H9 (cell line): ENCODE measurements around the gene AXIN2. TPM values are rescaled to one million over a fixed set of nuclear protein-coding genes. Genes with fewer than 3 reads are reported as not detected.

Source experiments
- DNase-seq: peaks from one replicate; pipeline ENCODE4 v3.0.0-alpha.2; 2017
- H2AFZ ChIP-seq: one replicate; pipeline ENCODE4 v1.6.1; 2013; ENCODE audit warnings: mild to moderate bottlenecking, low read length, control low read depth, moderate library complexity
- H2AK5ac ChIP-seq: 2 replicates; pipeline ENCODE4 v1.6.1; 2013; ENCODE audit warnings: low read length, control low read depth, mixed read lengths; ENCODE audit not compliant: insufficient read length
- H2BK120ac ChIP-seq: one replicate; pipeline ENCODE4 v1.6.1; 2013; ENCODE audit warnings: low read depth, mild to moderate bottlenecking, low read length, control low read depth, inconsistent platforms; ENCODE audit not compliant: poor library complexity, severe bottlenecking
- H2BK12ac ChIP-seq: 2 replicates; pipeline ENCODE4 v1.6.1; 2013; ENCODE audit warnings: low read length, control low read depth, mixed read lengths, low read depth; ENCODE audit not compliant: insufficient read length
- H2BK15ac ChIP-seq: 2 replicates; pipeline ENCODE4 v1.6.1; 2013; ENCODE audit warnings: low read depth, low read length, control low read depth
- H2BK20ac ChIP-seq: one replicate; pipeline ENCODE4 v1.6.1; 2013; ENCODE audit warnings: low read depth, mild to moderate bottlenecking, low read length, control low read depth, inconsistent platforms; ENCODE audit not compliant: poor library complexity, severe bottlenecking
- H2BK5ac ChIP-seq: 2 replicates; pipeline ENCODE4 v1.6.1; 2013; ENCODE audit warnings: low read length, control low read depth, mixed read lengths; ENCODE audit not compliant: insufficient read length
- H3K14ac ChIP-seq: 2 replicates; pipeline ENCODE4 v1.6.1; 2013; ENCODE audit warnings: low read length, control low read depth; ENCODE audit not compliant: insufficient read depth
- H3K18ac ChIP-seq: 2 replicates; pipeline ENCODE4 v1.6.1; 2013; ENCODE audit warnings: low read depth, mild to moderate bottlenecking, mixed read lengths, low read length, control low read depth; ENCODE audit not compliant: insufficient read length
- H3K23ac ChIP-seq: 2 replicates; pipeline ENCODE4 v1.6.1; 2013; ENCODE audit warnings: low read length, control low read depth, mixed read lengths, low read depth; ENCODE audit not compliant: insufficient read length
- H3K23me2 ChIP-seq: 2 replicates; pipeline ENCODE4 v1.6.1; 2013; ENCODE audit warnings: low read depth, mild to moderate bottlenecking, mixed read lengths, low read length, control low read depth; ENCODE audit not compliant: insufficient read length, poor library complexity, severe bottlenecking
- H3K27ac ChIP-seq: 2 replicates; pipeline ENCODE4 v1.5.1; 2013; ENCODE audit warnings: low read length, control low read depth, mixed read lengths, low read depth; ENCODE audit not compliant: insufficient read length
- H3K27me3 ChIP-seq: 2 replicates; pipeline ENCODE4 v1.6.1; 2013; ENCODE audit warnings: low read length, control low read depth, inconsistent platforms; ENCODE audit not compliant: insufficient read depth
- H3K4ac ChIP-seq: 2 replicates; pipeline ENCODE4 v1.6.1; 2013; ENCODE audit warnings: low read depth, mild to moderate bottlenecking, control low read depth, inconsistent platforms, low read length, moderate library complexity
- H3K4me1 ChIP-seq: 2 replicates; pipeline ENCODE4 v1.6.1; 2013; ENCODE audit warnings: low read length, control low read depth, inconsistent platforms; ENCODE audit not compliant: insufficient read depth
- H3K4me2 ChIP-seq: 2 replicates; pipeline ENCODE4 v1.6.1; 2013; ENCODE audit warnings: low read length, control low read depth, mixed read lengths; ENCODE audit not compliant: insufficient read length, insufficient read depth
- H3K56ac ChIP-seq: 2 replicates; pipeline ENCODE4 v1.6.1; 2013; ENCODE audit warnings: low read depth, mild to moderate bottlenecking, mixed read lengths, low read length, control low read depth; ENCODE audit not compliant: insufficient read length
- H3K79me1 ChIP-seq: 2 replicates; pipeline ENCODE4 v1.6.1; 2013; ENCODE audit warnings: low read depth, mild to moderate bottlenecking, moderate library complexity, low read length, control low read depth, inconsistent platforms; ENCODE audit not compliant: insufficient read depth, poor library complexity, severe bottlenecking
- H3K79me2 ChIP-seq: 2 replicates; pipeline ENCODE4 v1.6.1; 2013; ENCODE audit warnings: low read length, control low read depth, inconsistent platforms; ENCODE audit not compliant: insufficient read depth
- H3K9ac ChIP-seq: 2 replicates; pipeline ENCODE4 v1.6.1; 2013; ENCODE audit warnings: low read length, control low read depth, mixed read lengths; ENCODE audit not compliant: insufficient read length; ENCODE audit errors: extremely low read depth
- H3K9me3 ChIP-seq: one replicate; pipeline ENCODE4 v1.6.1; 2013; ENCODE audit warnings: low read depth, low read length, inconsistent platforms; ENCODE audit not compliant: control insufficient read depth
- H3T11ph ChIP-seq: one replicate; pipeline ENCODE4 v1.6.1; 2013; ENCODE audit warnings: mild to moderate bottlenecking, low read length, control low read depth, inconsistent platforms
- H4K20me1 ChIP-seq: one replicate; pipeline ENCODE4 v1.6.1; 2013; ENCODE audit not compliant: control insufficient read depth, insufficient read length, insufficient read depth
- H4K5ac ChIP-seq: 2 replicates; pipeline ENCODE4 v1.6.1; 2013; ENCODE audit warnings: low read depth, mild to moderate bottlenecking, mixed read lengths, low read length, control low read depth; ENCODE audit not compliant: insufficient read length
- H4K8ac ChIP-seq: replicated peaks from 2 replicates; pipeline ENCODE4 v1.6.1; 2013; ENCODE audit warnings: low read length, control low read depth, mixed read lengths, low read depth; ENCODE audit not compliant: insufficient read length
- H4K91ac ChIP-seq: 2 replicates; pipeline ENCODE4 v1.6.1; 2013; ENCODE audit warnings: low read depth, mild to moderate bottlenecking, moderate library complexity, mixed read lengths, low read length, control low read depth; ENCODE audit not compliant: insufficient read length
- H3K27ac Mint-ChIP-seq, 3 experiments: 2 replicates in 2 of 3; 3 replicates in 1 of 3; pipeline ENCODE4 v1.8.0; 2020 to 2021; ENCODE audit warnings: mixed read lengths in 3 of 3, mild to moderate bottlenecking in 1 of 3, moderate library complexity in 1 of 3
- H3K27me3 Mint-ChIP-seq: 2 replicates; pipeline ENCODE4 v1.8.0; 2021; ENCODE audit warnings: low read depth, mild to moderate bottlenecking, moderate library complexity, mixed read lengths
- H3K36me3 Mint-ChIP-seq, 3 experiments: 2 replicates in 2 of 3; 3 replicates in 1 of 3; pipeline ENCODE4 v1.8.0; 2020 to 2021; ENCODE audit warnings: low read depth in 3 of 3, mixed read lengths in 3 of 3; ENCODE audit not compliant: insufficient read depth in 1 of 3
- H3K4me1 Mint-ChIP-seq, 2 experiments: 2 replicates each; pipeline ENCODE4 v1.8.0; 2020; ENCODE audit warnings: mixed read lengths in 2 of 2
- H3K4me3 Mint-ChIP-seq, 2 experiments: 2 replicates in 1 of 2; 3 replicates in 1 of 2; pipeline ENCODE4 v1.8.0; 2020 to 2021; ENCODE audit warnings: mild to moderate bottlenecking in 2 of 2, mixed read lengths in 2 of 2, moderate library complexity in 1 of 2
- H3K9me3 Mint-ChIP-seq, 2 experiments: 2 replicates in 1 of 2; 3 replicates in 1 of 2; pipeline ENCODE4 v1.8.0; 2020; ENCODE audit warnings: mild to moderate bottlenecking in 2 of 2, mixed read lengths in 2 of 2, moderate library complexity in 1 of 2
- whole genome bisulfite sequencing: extraction: QIAGEN DNeasy Blood & Tissue Kit; methylation state at CpG from one replicate; pipeline ENCODE4 v1.1.7; 2013; ENCODE audit warnings: missing lambda C conversion rate, low lambda C conversion rate, mixed read lengths; ENCODE audit not compliant: insufficient read length; ENCODE audit errors: extremely low coverage; 5-methylcytosine and 5-hydroxymethylcytosine counted together
- total RNA-seq: library from RNA; stranded (reverse); gene quantifications from 2 replicates; pipeline ENCODE4 v1.2.1, GENCODE V29; 2021
- TF ChIP-seq, protein P1 (sequence below): fragments of 200-600 bp; sonication (generic); conservative IDR thresholded peaks from 3 replicates; pipeline ENCODE4 v1.8.0; 2021; ENCODE audit warnings: antibody characterized with exemption, mild to moderate bottlenecking

Gene AXIN2
- total RNA-seq, 1 experiment from 2014 or later: 35.0 TPM

DNA sequence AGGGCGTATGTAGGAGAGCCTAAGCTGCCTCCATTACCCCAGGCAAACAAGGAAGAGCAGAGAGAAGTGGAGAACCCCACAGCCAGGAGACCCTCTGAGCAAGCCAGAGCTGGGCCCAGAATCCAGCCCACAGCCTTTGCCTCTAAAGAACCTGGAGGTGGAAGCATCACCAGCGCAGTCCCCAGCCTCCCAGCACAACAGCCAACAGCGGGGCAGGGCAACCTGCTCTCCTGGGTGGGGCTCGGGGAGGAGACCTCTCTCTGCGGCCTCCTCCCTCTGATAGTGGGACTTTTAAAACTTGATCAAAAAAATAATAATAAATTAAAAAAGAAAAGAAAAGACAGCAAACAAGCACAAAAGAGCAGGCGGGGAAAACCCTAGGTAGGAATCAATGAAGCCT, 45.9 kb downstream of the AXIN2 start:
- peaks cover 0 to 5% (median 0%) of the 10 kb centered on the region in 3 experiments; a peak in 2 of 7 replicates for H3K36me3 Mint-ChIP-seq
- Histone ChIP-seq H2BK120ac (no peak overlapping the region), H3K14ac (peak overlapping the region; percentile 52; the same call in 1 of the 2 replicates), H3K27me3 (no peaks in the 10 kb centered on the region), H3K27ac (no peak overlapping the region), H3K4ac (no peak overlapping the region), H2AFZ (peak overlapping the region; percentile 93), H4K20me1 (no peaks in the 10 kb centered on the region), H2BK12ac (no peak overlapping the region), H3K4me1 (peaks cover 2% of the 10 kb centered on the region; the same call in 1 of the 2 replicates), H3K79me1 (no peaks in the 10 kb centered on the region), H3K79me2 (no peaks in the 10 kb centered on the region), H2BK5ac (no peak overlapping the region), H4K8ac (no peak overlapping the region), H3K23ac (no peak overlapping the region), H2BK15ac (0 out of 2 replicates have a peak overlapping the region, but pooled peaks have one; percentile 96), H4K5ac (no peak overlapping the region), H4K91ac (no peak overlapping the region), H3K4me2 (peak overlapping the region; percentile 44), H3K18ac (no peak overlapping the region), H3T11ph (no peak overlapping the region), H3K56ac (no peak overlapping the region), H3K23me2 (no peaks in the 10 kb centered on the region), H2BK20ac (no peak overlapping the region), H3K9me3 (no peaks in the 10 kb centered on the region), H2AK5ac (no peak overlapping the region), H3K9ac (no peak overlapping the region)
- TF ChIP-seq, protein P1, sequence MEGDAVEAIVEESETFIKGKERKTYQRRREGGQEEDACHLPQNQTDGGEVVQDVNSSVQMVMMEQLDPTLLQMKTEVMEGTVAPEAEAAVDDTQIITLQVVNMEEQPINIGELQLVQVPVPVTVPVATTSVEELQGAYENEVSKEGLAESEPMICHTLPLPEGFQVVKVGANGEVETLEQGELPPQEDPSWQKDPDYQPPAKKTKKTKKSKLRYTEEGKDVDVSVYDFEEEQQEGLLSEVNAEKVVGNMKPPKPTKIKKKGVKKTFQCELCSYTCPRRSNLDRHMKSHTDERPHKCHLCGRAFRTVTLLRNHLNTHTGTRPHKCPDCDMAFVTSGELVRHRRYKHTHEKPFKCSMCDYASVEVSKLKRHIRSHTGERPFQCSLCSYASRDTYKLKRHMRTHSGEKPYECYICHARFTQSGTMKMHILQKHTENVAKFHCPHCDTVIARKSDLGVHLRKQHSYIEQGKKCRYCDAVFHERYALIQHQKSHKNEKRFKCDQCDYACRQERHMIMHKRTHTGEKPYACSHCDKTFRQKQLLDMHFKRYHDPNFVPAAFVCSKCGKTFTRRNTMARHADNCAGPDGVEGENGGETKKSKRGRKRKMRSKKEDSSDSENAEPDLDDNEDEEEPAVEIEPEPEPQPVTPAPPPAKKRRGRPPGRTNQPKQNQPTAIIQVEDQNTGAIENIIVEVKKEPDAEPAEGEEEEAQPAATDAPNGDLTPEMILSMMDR: no peak
- no peak overlapping the region for H3K4me3 Mint-ChIP-seq
- no peaks in the 10 kb centered on the region for H3K9me3 Mint-ChIP-seq
- WGBS: no CpG with 5 or more reads among the region's 6 CpGs
- peak overlapping the region in 1 of 3 experiments; percentile 76; a peak in 1 of 7 replicates for H3K27ac Mint-ChIP-seq
- H3K27me3 Mint-ChIP-seq: peaks cover 6% of the 10 kb centered on the region
- DNase-seq: peak; percentile 43
- H3K4me1 Mint-ChIP-seq: peaks cover 8 to 24% of the 10 kb centered on the region in 2 experiments
